Psoas muscle (tissue), 8 donors: ENCODE data around the gene LAMA3. TPM values are rescaled to one million over a fixed set of nuclear protein-coding genes. Genes with fewer than 3 reads are reported as not detected.

Source experiments
- ATAC-seq, 4 donors: fragments of 200-7000 bp; cut with Tn5 transposase; one replicate each; pipeline ENCODE4 v1.9.1; 2020; ENCODE audit warnings: moderate library complexity in 3 of 4, mild to moderate bottlenecking in 2 of 4
- DNase-seq, 2 donors: peaks; one replicate each; pipeline ENCODE4 v3.0.0-alpha.2; 2020
- H3K27ac ChIP-seq: fragments of 200-600 bp; one replicate; pipeline ENCODE4 v1.8.0; 2022
- H3K27me3 ChIP-seq, 3 donors: fragments of 200-600 bp in 1 of 3; one replicate each; pipeline versions ENCODE4 v1.6.1 to v1.8.0; 2013 to 2022; ENCODE audit warnings: low read length in 2 of 3, mild to moderate bottlenecking in 2 of 3, moderate library complexity in 1 of 3; ENCODE audit not compliant: insufficient read depth in 3 of 3
- H3K36me3 ChIP-seq, 2 donors: fragments of 200-600 bp in 1 of 2; one replicate each; pipeline versions ENCODE4 v1.6.1 to v1.8.0; 2013 to 2022; ENCODE audit warnings: low read depth in 1 of 2, mild to moderate bottlenecking in 1 of 2, moderate library complexity in 1 of 2; ENCODE audit not compliant: insufficient read depth in 1 of 2
- H3K4me1 ChIP-seq: fragments of 200-600 bp; one replicate; pipeline ENCODE4 v1.8.0; 2022
- H3K4me3 ChIP-seq: fragments of 200-600 bp; one replicate; pipeline ENCODE4 v1.8.0; 2022; ENCODE audit warnings: mild to moderate bottlenecking
- H3K9me3 ChIP-seq: fragments of 200-600 bp; one replicate; pipeline ENCODE4 v1.8.0; 2022
- CTCF ChIP-seq: fragments of 200-600 bp; IDR thresholded peaks from one replicate; pipeline ENCODE4 v1.8.0; 2022; ENCODE audit warnings: antibody characterized with exemption
- WGBS, 3 donors: extraction: QIAGEN DNeasy Blood & Tissue Kit; methylation state at CpG; one replicate each; pipeline versions ENCODE4 v1.1.6 to v1.1.7; 2013; 5-methylcytosine and 5-hydroxymethylcytosine counted together
- intact Hi-C, 2 donors: fragments of 100-400 bp; cut with DNase I; formaldehyde crosslinking; loops; one replicate each; pipeline versions ENCODE4 v1.11.0 to v1.14.2; 2022
- polyA plus RNA-seq, 3 donors: library from polyadenylated mRNA; stranded (reverse); fragments of 200-250 nt; gene quantifications; one replicate each; pipeline ENCODE4 v1.2.3, GENCODE V29; 2013
- total RNA-seq, 4 donors: library from RNA; stranded (reverse); fragmentation: NEBNext Ultra II Directional in 2 of 4; extraction: Animal tissue kit (Norgen Biotek cat#: 25700) in 2 of 4; gene quantifications; one replicate each; pipeline versions ENCODE4 v1.2.1 to v1.2.4, GENCODE V29; 2021 to 2023
- donor health status: healthy with polysubstance abuse.
- donor health status: DM: no; HTN: no; CAD: no; lungs with moderate emphysema.
- donor health status: Bipolar disorder and iron deficiency.
- donor health status: healthy.
- donor health status: DM: yes; HTN: yes; CAD: no.
- donor health status: DM: no; HTN: no; CAD: no.
- donor health status: DM: no; HTN: no; CAD: no.
- donor health status: DM: yes; HTN: yes; CAD: no.

LAMA3 gene
- total and polyA plus RNA-seq, 7 donors: 0.49 to 4.2 (median 1.8) TPM

- DNase-seq (no peak), ATAC-seq (no peak)
- no peak for TF ChIP-seq CTCF
- no peaks in the 10 kb centered on the region for H3K9me3 ChIP-seq
- 76 to 78% (median 77%) methylated on average over 5 of the region's 5 CpGs for WGBS, 3 donors
- intact Hi-C loops: no loop called here
- no peaks in the 10 kb centered on the region for H3K4me1 ChIP-seq
- no peak overlapping the region for H3K27ac ChIP-seq
- no peak overlapping the region for H3K4me3 ChIP-seq
- no peaks in the 10 kb centered on the region for H3K27me3 ChIP-seq
- H3K36me3 ChIP-seq: no peaks in the 10 kb centered on the region
These were observed 208.5 kb downstream of the LAMA3 start for GRCh38 chr18:23897733-23898132.

- 22 to 30% (median 24%) methylated on average over 8 of the region's 8 CpGs for WGBS, 3 donors
- ATAC-seq: no peak
- Histone ChIP-seq H3K4me3 (no peak overlapping the region), H3K9me3 (no peaks in the 10 kb centered on the region), H3K4me1 (no peaks in the 10 kb centered on the region), H3K27me3 (no peaks in the 10 kb centered on the region), H3K27ac (no peak overlapping the region), H3K36me3 (no peaks in the 10 kb centered on the region)
- intact Hi-C loops: no loop called here
- TF ChIP-seq CTCF: no peak
- DNase-seq: no peak
These were observed 211.7 kb downstream of the LAMA3 start for GRCh38 chr18:23900994-23901393.

GRCh38 chr18:23902396-23902795 lies 213.1 kb downstream of the LAMA3 start:
- intact Hi-C loops: no loop called here
- ATAC-seq: no peak
- Histone ChIP-seq H3K27me3 (no peaks in the 10 kb centered on the region), H3K36me3 (no peaks in the 10 kb centered on the region), H3K4me1 (no peaks in the 10 kb centered on the region), H3K9me3 (no peaks in the 10 kb centered on the region), H3K4me3 (no peak overlapping the region), H3K27ac (no peak overlapping the region)
- no peak for DNase-seq
- 83 to 91% (median 90%) methylated on average over 2 of the region's 2 CpGs for WGBS, 3 donors
- TF ChIP-seq CTCF: no peak

GRCh38 chr18:23903971-23904370 lies 214.7 kb downstream of the LAMA3 start:
- ATAC-seq: no peak
- peak; percentile 17 to 63 for DNase-seq
- Histone ChIP-seq H3K27me3 (no peaks in the 10 kb centered on the region), H3K36me3 (no peaks in the 10 kb centered on the region), H3K9me3 (no peaks in the 10 kb centered on the region), H3K4me3 (no peak overlapping the region), H3K4me1 (no peaks in the 10 kb centered on the region), H3K27ac (no peak overlapping the region)
- 54 to 79% (median 74%) methylated on average over 7 of the region's 7 CpGs for WGBS, 3 donors
- no peak for TF ChIP-seq CTCF
- intact Hi-C loops: no loop called here

GRCh38 chr18:23906658-23907057 lies 217.4 kb downstream of the LAMA3 start:
- ATAC-seq (no peak), DNase-seq (no peak)
- Histone ChIP-seq H3K4me1 (no peaks in the 10 kb centered on the region), H3K9me3 (no peaks in the 10 kb centered on the region), H3K36me3 (no peaks in the 10 kb centered on the region), H3K4me3 (no peak overlapping the region), H3K27ac (no peak overlapping the region), H3K27me3 (no peaks in the 10 kb centered on the region)
- no peak for TF ChIP-seq CTCF
- 80 to 84% (median 81%) methylated on average over 2 of the region's 2 CpGs for WGBS, 3 donors
- intact Hi-C loops: no loop called here
